Measurements from ENCODE around the gene ARID1B. TPM values are rescaled to one million over a fixed set of nuclear protein-coding genes. Genes with fewer than 3 reads are reported as not detected.
A peak's percentile ranks its signal among the peaks of the same experiment; 100 is the strongest.

Gene ARID1B
- total and polyA plus RNA-seq, 8 donors = 67.6 to 102 (median 99.0) TPM

- no peak overlapping the region for H3K27ac ChIP-seq
- ATAC-seq (no peak), DNase-seq (no peak)
- intact Hi-C loops (cut with DNase I) = no loop called here
- H3K27me3 ChIP-seq = no peaks in the 10 kb centered on the region
- no peaks in the 10 kb centered on the region for H3K36me3 ChIP-seq
- H3K4me3 ChIP-seq = no peak overlapping the region
- no peak for TF ChIP-seq CTCF (IDR thresholded peaks at IDR 0.05)
- no peaks in the 10 kb centered on the region for H3K9me3 ChIP-seq
- peaks cover 0 to 32% of the 10 kb centered on the region in 2 donors for H3K4me1 ChIP-seq
These were observed 180.9 kb downstream of the ARID1B start for GRCh38 chr6:156957931-156958547.

DNA sequence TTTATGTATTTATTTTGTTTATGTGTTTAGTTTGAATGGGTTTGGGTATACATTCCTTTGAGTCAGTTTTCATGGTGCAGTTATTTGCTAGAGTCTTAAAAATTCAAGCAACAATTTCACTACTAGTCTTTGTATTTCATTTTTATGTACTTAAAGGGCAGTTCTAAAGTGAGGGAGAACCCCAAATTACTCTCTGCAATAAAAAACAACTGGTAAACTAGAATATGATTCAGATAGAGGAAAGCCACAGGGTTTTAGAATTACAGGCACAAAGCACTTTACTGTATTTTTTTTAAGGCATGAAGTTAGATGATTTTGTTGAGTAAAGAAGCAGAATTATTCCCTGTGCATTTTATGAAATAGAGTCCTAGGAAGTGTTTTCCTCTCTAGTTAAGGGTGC is 183.3 kb downstream of the ARID1B start:
- no peaks in the 10 kb centered on the region for H3K9me3 ChIP-seq
- DNase-seq = no peak
- H3K4me1 ChIP-seq = peaks cover 0 to 33% of the 10 kb centered on the region in 2 donors
- no peaks in the 10 kb centered on the region for H3K36me3 ChIP-seq
- no peaks in the 10 kb centered on the region for H3K27me3 ChIP-seq
- no peak for ATAC-seq
- TF ChIP-seq CTCF (IDR thresholded peaks at IDR 0.05) = no peak
- H3K4me3 ChIP-seq = no peak overlapping the region
- no peak overlapping the region for H3K27ac ChIP-seq
- intact Hi-C loops (cut with DNase I) = no loop called here

GRCh38 chr6:156961282-156961892 is 184.2 kb downstream of the ARID1B start:
- intact Hi-C loops (cut with DNase I) = no loop called here
- H3K4me3 ChIP-seq = no peak overlapping the region
- H3K27ac ChIP-seq = no peak overlapping the region
- peaks cover 0 to 24% of the 10 kb centered on the region in 2 donors for H3K4me1 ChIP-seq
- no peaks in the 10 kb centered on the region for H3K36me3 ChIP-seq
- ATAC-seq (no peak), DNase-seq (no peak)
- no peaks in the 10 kb centered on the region for H3K9me3 ChIP-seq
- TF ChIP-seq CTCF (IDR thresholded peaks at IDR 0.05) = no peak
- no peaks in the 10 kb centered on the region for H3K27me3 ChIP-seq

DNA sequence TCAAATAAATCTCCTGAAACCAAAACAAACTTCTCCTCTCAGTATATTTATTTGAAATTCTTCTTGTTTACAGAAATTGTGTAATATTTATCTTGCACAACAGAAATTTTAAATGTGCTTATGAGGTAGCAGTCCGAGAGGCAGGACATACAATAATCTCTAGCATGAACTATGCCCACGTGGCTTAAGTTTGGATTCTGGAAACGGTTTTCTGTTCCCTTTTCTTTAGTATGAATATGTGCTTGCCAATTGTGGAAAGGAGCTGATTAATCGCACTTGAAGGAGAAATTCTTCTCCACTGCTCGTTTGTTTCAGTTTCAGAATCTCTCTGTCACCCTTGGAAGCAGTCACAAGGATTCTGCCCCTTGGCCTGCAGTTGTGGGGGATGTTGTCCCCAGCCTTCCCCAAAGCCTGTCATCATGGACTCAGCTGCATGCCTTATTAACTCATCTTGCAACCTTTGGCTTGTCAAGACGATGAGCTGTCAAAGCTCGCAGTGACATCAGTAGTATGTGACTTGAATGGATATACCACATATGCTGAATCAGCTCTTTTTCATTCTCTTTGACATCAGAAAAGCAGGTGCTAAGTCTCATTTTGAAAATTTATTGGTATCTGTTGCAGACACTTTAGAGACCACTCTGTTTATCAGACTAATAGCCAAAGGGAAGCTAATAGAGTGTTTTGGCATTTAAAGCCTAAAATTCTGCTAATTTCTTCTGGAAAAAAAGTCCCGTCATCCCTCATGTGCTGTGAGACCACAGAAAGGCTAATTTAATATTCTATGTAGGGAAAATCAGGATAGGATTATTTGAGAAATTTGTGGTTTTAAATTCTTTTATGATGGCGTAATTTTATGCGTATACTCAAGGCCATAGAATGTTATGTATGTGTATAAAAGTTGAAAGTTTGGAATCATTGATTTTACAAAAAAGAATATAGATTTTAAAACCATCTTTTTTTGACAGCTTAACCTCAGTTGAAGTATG is 186.8 kb downstream of the ARID1B start:
- intact Hi-C loops (cut with DNase I) = no loop called here
- no peaks in the 10 kb centered on the region for H3K36me3 ChIP-seq
- H3K27me3 ChIP-seq = no peaks in the 10 kb centered on the region
- peaks cover 0 to 22% of the 10 kb centered on the region in 2 donors for H3K4me1 ChIP-seq
- TF ChIP-seq CTCF (IDR thresholded peaks at IDR 0.05) = no peak
- H3K27ac ChIP-seq = peak overlapping the region; percentile 35 to 72
- no peaks in the 10 kb centered on the region for H3K9me3 ChIP-seq
- ATAC-seq = peak; percentile 79
- H3K4me3 ChIP-seq = peak overlapping the region in 1 of 2 donors; percentile 8
- DNase-seq = peak in 2 of 4 donors; percentile 66 to 81

DNA sequence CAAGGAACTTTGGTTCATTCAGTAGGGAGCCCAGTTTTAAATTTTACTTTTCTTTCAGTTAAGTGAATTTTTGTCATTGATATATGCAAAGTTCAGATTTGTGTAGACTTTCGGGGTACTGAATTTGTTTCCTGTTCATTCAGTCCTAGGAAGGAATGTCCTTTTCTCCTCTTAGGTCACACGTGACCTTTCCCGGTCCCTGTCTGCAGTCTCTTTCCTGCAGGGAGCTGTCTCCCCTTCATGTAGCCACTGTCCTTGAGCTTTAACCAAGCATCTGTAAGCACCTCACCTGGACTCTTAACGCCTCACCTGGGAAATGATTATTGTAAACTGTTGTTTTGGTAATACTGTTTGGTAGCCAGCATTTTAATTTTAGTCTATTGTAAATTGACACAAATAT is 190.7 kb downstream of the ARID1B start:
- peaks cover 0 to 28% of the 10 kb centered on the region in 2 donors for H3K4me1 ChIP-seq
- ATAC-seq (no peak), DNase-seq (no peak)
- no peak overlapping the region for H3K27ac ChIP-seq
- H3K36me3 ChIP-seq = no peaks in the 10 kb centered on the region
- no peaks in the 10 kb centered on the region for H3K27me3 ChIP-seq
- intact Hi-C loops (cut with DNase I) = no loop called here
- H3K4me3 ChIP-seq = no peak overlapping the region
- no peak for TF ChIP-seq CTCF (IDR thresholded peaks at IDR 0.05)
- no peaks in the 10 kb centered on the region for H3K9me3 ChIP-seq
